GM18498 (cell line): ENCODE data around the gene NBEA.

Experiments
- ATAC-seq: cut with Tn5 transposase; IDR thresholded peaks from one replicate; pipeline ENCODE4 v1.9.1; 2021; ENCODE audit warnings: mild to moderate bottlenecking, moderate library complexity; ENCODE audit not compliant: unreplicated experiment

NBEA gene

DNA sequence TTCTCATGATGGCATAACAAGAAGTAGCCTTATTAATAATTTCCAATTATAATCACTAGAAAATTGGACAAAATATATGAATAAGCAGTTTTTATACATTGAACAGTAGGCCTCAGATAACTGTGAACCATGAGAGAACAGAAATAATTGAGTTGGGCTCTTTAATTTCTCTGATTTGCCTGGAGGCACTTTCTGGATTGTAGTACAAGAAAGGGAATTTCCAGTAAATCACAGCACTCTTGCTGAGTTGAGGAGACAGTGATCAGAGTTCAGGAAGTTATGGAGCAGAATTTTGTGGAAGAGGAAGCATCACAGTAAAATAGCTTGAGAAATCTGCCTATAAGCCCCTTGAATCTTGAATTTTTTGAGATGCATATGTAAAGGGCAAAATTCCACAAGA is 318.2 kb downstream of the NBEA start:
- ATAC-seq: no peak

DNA sequence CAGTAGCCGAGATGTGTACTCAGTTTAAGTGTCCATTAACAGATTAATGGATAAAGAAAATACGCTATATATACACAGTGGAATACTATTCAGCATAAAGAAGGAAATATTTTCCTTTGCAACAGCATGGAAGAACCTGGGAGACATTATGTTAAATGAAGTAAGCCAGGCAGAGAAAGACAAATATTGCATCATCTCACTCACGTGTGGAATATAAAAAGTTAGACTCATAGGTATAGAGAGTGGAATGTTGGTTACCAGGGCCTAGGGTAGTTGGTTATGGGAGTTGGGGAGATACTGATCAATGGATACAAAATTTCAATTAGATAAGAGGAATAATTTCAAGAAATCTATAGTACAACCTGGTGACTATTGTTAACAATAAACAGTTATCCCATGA is 324.3 kb downstream of the NBEA start:
- ATAC-seq: no peak

DNA sequence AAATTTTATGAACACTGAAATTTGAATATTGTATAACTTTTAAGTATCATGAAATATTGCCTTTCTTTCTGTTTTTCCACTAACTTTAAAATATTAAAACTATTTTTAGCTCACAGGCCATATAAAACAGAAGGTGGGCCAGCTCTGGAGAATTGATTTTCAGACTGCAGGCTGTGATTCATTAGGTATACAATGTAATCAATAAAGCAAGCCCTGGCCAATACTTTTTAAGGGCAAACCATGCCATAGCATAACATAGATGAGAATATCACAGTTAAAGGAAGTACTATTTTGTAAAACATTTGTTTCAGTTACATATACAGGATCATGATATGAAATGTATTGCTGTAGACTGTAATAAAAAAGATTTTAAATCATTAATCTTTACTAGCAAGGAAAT is 336.8 kb downstream of the NBEA start:
- ATAC-seq: no peak

DNA sequence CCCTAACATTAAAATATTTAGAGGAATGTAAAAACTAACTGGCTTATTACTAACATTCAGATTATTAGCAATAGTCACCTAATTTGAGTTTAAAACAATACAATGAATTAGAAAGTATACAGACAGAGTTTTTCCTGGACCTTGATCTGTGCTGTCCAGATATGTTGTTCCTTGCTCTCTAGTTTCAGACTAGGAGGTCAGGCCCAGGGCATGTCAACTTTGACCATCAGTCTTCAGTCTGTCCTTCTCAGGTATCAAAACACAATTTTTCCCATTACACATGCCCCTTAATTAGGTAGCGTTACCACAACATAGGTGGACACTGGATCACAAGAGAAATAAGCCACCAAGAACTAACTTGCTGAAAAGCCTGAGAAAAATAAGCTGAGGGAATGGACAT is 337.4 kb downstream of the NBEA start:
- no peak for ATAC-seq

DNA sequence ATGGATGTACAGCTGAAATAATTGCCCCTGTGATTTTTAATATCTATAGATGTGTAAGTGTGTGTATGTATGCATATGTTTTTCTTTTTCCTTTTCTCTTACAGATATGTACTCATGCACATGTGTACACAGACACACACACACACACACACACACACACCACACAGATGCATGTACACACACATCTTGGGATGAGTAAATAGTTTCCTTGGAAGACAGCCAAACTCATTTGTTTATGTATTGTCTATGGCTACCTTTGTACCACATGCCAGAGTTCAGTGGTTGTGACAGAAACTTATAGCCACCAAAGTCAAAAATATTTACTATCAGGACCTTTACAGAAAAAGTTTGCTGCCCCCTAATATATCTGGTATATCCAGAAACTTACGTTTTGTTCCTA is 341.8 kb downstream of the NBEA start:
- no peak for ATAC-seq

DNA sequence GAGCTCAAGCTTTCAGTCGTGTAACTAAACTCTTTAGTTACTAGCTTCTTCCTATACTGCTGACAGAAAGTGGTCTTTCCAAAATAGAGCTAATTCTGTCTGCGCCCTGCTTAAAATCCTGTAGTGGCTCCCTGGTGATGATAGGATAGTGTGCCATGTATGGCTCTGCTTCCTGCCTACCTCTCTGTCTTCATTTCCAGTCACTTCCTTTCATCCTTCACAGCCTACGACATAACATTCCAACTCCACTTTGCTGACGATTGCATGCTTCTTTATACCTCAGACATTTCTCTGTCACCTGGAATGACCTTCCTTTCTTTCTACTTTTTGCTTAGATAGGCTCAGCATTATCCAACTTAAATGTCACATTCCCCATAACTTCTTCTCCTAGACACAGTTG is 343.6 kb downstream of the NBEA start:
- no peak for ATAC-seq

DNA sequence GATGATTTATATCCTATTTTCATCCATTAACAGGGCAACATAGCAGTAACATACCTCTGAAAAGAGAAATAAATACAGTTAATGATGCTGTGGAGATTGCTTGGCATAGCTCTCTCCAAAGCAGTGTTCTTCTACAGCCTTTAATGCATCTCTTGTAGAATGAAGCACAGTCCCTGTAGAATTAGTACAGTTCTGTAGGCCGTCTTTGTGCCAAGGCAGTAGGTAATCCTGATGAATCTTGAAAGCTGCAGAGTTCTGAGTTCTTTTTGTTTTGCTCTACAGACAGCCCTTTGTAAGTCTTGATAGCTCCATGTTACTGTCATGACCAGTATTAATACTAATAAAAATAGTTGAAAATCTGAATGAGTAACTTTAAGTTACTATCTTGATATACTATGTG is 350.3 kb downstream of the NBEA start:
- ATAC-seq: no peak

DNA sequence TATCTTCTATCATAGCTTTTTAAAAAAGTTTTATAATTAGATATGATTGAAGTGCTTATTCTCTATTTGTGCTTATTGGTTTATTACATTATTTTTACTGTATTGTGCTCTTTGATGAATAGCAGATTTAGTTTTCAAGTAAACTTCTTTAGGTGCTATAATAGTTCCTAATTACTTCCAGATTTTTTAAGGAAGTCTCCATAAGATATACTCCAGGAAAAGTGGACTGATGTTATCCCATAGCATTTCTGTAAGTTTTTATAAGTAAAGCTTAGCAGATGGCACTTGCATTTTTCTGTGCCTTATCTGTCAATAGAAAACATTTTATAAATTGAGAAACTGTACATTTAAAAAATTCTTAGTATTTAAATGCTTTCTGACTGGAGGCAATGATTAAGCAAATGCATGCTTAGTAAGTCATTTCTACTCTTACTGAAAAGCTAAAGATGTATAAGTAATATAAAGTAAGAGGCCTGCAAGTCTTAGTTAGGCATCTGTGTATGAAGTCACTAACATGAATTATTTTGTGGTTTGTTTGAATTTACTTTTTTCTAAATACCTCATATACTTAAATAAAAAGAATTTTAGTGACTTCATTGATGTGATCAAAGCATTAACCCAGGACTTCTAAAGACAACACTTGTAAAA is 351.6 kb downstream of the NBEA start:
- ATAC-seq: no peak

DNA sequence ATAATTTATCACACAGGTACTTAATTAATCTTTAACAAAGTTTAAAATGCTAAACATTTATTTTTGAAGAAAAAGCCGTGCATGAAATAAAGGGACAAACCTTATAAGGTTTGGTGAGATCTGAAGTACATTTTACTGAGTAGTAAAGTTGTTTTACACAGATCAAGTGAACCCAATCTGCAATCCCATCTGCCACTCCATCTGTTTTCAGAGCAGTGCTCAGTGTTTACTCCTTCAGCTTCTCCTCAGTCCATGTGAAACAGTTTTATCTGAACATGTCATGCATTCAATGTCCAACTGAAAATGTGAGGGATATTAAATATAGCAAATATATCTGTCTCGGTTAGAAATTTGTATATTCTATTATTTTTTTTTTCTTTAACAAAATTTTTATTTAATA is 367.6 kb downstream of the NBEA start:
- no peak for ATAC-seq

DNA sequence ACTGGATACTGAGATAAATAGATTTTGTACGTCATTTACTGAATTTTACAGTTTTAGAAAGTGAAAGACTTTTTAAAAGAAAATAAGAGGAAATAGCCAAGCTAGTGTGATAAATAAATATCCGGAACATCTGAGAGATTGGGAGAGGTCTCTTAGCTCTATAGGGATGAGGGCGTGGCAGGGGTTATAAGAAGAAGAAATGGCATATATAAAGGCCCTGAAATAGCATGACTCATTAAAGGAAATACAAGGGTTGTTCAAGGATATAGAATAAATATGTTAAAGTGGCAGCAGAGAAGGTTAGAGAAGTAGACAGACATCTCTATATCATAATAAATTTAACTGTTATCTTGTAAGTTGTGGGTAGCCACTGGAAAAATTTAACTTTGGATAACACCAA is 390.1 kb downstream of the NBEA start:
- ATAC-seq: no peak

DNA sequence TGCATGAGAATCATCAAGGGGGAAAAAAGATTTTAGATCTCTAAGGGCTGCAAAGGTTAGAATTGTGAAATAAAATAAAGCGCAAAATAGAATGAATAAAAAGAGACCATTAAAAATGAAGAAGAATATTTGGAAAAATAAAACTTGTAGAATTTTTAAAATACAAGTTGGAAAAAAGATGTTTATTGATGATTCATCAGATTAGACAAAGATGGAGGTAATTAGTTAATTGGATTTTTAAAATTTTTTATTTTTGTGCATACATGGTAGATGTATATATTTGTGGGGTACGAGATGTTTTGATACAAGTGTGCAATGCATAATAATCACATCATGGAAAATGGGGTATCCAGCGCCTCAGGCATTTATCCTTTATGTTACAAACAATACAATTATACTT is 391.1 kb downstream of the NBEA start:
- no peak for ATAC-seq

DNA sequence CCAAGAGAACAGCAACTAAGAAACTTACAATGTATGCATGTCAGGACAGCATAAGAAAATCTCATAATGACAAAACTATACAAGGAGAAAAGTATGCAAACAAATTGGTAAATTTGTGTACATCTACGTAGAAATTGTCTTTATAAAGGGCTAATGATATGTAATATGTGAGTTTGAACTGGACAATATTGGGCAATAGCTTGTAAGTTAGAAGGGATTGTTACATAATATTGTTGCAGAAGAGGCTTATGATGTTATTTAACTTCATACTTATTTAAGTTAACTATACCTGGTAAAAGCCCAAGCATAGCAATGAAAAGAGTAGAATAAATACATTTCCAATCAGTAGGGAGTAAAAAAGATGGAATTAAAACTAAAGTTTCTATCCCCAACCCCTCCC is 400.4 kb downstream of the NBEA start:
- ATAC-seq: no peak

DNA sequence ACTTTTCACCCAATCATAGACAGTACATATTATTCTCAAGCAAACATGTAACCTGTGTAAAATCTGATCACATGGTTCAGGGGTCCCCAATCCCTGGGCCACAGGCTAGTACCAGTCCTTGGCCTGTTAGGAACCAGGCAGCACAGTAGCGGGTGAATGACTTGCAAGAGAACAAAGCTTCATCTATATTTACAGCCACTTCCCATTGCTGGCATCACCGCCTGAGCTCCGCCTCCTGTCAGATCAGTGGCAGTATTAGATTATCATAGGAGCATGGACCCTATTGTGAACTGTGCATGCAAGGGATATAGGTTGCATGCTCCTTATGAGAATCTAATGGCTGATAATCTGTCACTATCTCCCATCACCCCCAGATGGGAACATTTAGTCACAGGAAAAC is 401.3 kb downstream of the NBEA start:
- ATAC-seq: no peak

DNA sequence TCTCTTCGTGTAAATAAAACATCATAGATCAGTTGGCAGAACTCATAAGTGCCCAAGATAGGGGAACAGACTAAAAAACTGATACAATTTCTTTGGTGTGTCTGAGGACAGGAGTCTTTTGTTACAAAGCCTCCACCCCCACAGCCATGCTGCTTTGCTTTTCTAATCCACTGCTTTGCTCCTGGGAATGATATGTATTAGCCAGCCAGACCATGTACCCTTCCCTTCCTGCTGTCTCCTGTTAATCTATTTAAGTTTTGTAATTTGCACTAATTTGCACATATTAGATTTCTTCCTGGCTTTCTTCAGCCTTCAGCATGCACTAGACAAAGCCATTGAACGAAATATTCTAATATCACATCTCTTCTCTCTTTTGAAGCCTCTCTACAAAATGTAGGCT is 403.9 kb downstream of the NBEA start:
- no peak for ATAC-seq

DNA sequence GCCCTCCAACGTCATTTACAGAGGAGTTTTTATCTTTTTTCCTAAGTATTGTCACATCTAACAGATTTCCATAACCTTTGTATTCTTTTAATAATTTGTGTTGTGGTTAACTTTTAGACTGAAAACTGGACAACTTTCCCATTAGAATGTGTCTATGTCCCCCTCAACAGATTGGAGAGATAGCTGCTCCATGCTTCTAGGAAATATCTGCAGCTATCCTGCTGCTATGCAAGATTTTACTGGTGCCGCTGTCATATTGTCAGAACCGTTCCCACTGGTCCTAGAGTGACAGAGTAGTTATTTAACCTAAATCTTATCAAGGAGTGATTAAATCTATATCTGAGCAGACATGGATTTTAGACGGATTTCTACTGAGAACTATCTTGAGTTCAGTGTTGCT is 404.4 kb downstream of the NBEA start:
- ATAC-seq: no peak

DNA sequence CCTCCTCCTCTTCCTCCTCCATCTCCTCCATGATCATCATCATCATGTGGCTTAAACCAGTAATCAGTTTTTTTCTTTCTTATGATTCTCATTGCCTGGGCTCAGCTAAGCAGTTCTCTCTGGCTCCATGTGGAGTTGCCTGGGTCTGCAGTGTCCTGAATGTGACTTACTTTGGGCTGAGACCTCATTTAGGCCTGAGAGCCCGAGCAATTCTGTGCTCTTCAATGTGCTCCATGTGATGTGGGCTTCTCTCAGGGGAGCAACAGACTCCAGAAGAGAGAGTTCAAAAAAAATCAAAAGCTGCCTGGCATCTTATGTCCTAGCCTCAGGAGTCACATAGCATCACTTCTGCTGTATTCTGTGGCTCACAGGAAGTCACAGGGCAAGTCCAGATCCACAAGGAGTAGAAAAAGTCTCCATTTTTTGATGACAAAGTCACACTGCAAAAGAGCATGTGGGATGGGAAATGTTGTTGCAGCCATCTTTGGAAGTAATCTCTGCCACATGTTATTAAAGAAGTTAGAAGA is 405.7 kb downstream of the NBEA start:
- ATAC-seq: no peak

DNA sequence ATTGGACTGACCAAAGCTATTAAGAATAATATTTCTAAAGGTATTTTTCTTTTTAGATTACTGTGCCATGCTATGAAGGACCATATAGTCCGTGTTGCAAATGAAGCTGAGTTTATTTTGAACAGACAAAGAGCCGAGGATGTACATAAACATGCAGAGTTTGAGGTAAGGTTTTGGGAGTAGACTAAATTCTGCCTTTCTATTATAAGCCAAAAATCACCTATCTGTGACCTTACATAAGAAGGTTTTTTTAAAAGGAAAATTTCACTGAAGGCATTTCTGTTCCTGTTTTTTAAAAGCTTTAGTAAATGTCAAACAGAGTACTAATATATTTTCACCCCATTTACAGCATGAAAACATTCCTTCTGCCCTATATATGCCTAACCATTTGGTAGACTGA is 407.0 kb downstream of the NBEA start:
- no peak for ATAC-seq

DNA sequence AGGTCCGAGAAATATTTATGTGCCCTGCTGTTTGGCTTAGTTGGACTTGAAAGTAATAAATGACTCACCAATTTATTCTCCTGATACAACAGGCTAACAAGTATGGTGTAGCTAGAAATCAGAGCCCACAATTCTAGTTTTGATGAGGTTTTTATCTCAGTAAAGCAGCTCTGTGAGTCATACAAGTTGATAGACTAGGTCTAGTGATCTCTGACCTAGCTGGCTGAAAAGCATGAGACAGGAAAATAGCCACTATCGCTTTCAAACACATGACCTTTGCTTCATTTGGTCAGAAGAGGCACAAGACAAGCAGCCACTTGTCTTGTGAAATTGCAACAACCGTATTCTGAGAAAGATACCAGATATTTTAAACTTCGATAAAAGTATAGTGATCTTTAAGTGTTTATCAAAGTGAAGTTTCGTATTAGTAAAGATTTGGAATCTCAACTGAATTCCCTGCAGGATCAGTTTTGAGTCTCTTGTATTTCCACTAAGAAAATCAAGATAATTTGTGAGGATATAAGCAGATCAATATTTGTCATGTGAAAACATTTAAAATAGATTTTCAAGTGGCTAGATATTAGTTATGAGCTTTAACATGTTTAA is 407.7 kb downstream of the NBEA start:
- ATAC-seq: peak; percentile 81

DNA sequence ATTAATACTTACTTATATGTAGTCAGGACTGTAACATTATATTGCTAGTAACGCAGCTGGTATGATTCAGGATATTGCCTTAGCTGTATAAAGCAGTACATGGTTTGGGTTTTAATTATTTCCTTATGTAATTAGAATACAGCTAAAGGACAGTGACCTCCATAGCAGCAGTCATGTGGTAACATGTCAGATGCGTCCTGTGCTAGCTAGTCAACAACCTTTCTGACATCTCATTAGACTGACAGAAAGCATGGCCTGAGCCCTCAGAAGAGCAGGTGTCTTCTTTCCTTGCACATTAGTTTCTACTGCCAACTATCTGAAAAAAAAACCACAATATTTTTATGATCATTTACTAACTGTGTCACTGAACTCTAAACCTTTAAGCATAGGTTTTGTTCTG is 412.2 kb downstream of the NBEA start:
- no peak for ATAC-seq

DNA sequence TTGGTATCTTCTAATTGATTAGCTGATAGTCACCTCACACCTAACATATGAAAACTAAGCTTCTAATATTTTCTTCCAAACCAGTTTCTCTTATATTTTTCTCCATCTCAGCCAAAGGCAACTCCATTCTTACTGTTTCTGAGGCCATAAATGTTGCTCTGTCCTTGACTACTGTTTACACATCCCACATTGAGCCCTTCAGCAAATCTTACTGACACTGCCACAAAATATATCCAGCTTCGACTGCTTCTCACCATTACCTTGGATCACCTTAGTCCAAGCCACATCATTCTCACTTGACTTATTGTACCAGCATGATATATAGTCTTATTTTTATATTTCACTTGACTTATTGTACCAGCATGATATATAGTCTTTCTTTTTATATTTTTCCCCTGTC is 412.8 kb downstream of the NBEA start:
- ATAC-seq: no peak

DNA sequence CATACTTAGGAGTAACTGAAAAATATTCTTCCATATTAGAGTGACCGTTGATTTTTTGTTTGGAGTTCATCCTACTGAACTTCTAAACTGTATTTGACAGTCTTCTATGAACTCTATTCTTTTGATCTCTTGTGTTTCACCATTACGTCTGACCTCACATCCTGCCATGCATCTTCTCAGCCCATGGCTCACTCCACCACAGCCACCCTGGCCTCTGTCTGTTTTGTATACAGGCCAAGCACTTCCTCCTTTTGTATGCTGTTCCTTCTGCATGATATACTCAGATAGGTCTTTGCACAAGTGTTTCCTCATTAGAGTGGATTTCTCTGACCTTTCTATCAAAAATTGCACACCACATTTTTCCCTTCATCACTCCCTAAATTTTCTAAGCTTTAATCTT is 414.5 kb downstream of the NBEA start:
- ATAC-seq: no peak

DNA sequence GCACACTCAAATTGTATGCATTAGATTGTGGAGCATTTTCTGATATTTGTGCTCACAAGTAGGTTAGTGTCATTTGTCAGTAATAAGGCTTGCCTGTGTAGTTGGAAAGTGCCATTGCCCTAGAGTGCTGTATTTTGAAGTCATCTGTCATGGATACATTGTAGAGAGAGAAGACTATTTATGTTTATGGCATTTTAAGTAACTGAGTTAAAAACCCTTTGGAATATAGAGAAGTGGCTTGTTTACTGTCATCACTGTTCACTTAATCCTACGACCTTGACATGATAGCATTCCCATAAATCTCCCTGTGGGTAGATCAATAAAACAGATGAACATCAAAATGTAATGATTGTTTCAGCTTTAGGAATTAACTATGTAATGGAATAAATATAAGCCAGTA is 423.8 kb downstream of the NBEA start:
- no peak for ATAC-seq

DNA sequence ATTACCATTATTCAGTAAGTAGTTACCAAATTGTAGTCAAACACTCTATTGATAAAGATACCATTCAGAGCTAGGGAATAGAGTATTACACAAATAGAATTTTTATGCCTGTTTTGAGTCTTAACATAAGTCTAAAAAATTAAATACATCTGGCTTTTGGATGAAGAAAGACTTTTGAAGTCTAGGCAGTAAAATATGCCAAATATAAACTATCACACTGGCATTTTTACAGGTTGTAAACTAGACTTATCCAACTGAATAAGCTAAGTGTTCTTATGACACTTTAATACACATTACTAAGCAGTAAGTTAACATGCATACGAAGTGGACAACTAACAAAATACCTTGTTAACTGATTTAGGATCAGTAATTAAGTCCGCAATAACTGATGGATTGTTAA is 425.5 kb downstream of the NBEA start:
- no peak for ATAC-seq
